Measurements from ENCODE around the gene ATP2C1. TPM values are rescaled to one million over a fixed set of nuclear protein-coding genes. Genes with fewer than 3 reads are reported as not detected.
A peak's percentile ranks its signal among the peaks of the same experiment; 100 is the strongest.

The ATP2C1 gene, protein sequence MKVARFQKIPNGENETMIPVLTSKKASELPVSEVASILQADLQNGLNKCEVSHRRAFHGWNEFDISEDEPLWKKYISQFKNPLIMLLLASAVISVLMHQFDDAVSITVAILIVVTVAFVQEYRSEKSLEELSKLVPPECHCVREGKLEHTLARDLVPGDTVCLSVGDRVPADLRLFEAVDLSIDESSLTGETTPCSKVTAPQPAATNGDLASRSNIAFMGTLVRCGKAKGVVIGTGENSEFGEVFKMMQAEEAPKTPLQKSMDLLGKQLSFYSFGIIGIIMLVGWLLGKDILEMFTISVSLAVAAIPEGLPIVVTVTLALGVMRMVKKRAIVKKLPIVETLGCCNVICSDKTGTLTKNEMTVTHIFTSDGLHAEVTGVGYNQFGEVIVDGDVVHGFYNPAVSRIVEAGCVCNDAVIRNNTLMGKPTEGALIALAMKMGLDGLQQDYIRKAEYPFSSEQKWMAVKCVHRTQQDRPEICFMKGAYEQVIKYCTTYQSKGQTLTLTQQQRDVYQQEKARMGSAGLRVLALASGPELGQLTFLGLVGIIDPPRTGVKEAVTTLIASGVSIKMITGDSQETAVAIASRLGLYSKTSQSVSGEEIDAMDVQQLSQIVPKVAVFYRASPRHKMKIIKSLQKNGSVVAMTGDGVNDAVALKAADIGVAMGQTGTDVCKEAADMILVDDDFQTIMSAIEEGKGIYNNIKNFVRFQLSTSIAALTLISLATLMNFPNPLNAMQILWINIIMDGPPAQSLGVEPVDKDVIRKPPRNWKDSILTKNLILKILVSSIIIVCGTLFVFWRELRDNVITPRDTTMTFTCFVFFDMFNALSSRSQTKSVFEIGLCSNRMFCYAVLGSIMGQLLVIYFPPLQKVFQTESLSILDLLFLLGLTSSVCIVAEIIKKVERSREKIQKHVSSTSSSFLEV
- 7.8 TPM for polyA plus RNA-seq (2012; ENCODE audit: insufficient read length, low read depth)

- TF ChIP-seq TAF1 (IDR thresholded peaks at IDR 0.05; ENCODE audit: borderline replicate concordance, insufficient read depth, low read length) (peak; percentile 65; the same call in 1 of the 2 replicates), SIN3A (IDR thresholded peaks at IDR 0.05; ENCODE audit: borderline replicate concordance, insufficient read depth, low read length) (0 out of 2 replicates have a peak, but pooled peaks have one; percentile 46), FOXP2 (optimal IDR thresholded peaks at IDR 0.05; ENCODE audit: borderline replicate concordance, extremely low read depth, extremely low read length, insufficient read depth) (peak; percentile 58), POLR2AphosphoS5 (IDR thresholded peaks at IDR 0.05; ENCODE audit: low read depth, low read length) (peak; percentile 81; the same call in 1 of the 2 replicates)
- TF ChIP-seq, protein P1, sequence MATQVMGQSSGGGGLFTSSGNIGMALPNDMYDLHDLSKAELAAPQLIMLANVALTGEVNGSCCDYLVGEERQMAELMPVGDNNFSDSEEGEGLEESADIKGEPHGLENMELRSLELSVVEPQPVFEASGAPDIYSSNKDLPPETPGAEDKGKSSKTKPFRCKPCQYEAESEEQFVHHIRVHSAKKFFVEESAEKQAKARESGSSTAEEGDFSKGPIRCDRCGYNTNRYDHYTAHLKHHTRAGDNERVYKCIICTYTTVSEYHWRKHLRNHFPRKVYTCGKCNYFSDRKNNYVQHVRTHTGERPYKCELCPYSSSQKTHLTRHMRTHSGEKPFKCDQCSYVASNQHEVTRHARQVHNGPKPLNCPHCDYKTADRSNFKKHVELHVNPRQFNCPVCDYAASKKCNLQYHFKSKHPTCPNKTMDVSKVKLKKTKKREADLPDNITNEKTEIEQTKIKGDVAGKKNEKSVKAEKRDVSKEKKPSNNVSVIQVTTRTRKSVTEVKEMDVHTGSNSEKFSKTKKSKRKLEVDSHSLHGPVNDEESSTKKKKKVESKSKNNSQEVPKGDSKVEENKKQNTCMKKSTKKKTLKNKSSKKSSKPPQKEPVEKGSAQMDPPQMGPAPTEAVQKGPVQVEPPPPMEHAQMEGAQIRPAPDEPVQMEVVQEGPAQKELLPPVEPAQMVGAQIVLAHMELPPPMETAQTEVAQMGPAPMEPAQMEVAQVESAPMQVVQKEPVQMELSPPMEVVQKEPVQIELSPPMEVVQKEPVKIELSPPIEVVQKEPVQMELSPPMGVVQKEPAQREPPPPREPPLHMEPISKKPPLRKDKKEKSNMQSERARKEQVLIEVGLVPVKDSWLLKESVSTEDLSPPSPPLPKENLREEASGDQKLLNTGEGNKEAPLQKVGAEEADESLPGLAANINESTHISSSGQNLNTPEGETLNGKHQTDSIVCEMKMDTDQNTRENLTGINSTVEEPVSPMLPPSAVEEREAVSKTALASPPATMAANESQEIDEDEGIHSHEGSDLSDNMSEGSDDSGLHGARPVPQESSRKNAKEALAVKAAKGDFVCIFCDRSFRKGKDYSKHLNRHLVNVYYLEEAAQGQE (IDR thresholded peaks at IDR 0.05; ENCODE audit: insufficient read depth in 1 of 2, low read depth in 2 of 2, low read length in 2 of 2): no peak
These were observed at the start of gene ATP2C1 for GRCh38 chr3:130893376-130894129. ATP2C1 (plus strand) TSS chr3:130894084; CDS start chr3:130894770, 686 bp downstream.

DNA sequence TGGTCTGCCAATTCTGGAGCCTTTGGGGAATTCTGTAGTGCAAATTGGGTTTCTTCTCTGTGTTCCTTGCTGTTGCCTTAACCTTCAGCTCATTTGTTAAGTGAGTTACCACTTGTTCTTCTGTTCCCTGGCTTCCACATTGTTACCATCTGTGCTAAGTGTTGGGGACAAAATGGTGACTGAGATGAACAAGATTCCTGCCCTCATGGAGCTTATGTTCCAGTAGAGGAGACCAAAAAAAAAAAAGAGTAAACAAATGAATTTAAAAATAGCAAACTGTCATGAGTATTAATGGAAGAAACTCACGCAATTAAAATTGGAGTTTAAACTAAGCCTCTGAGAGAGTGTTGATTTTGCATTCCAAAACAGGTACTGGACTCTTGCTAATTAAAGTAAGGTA, 49.4 kb upstream of the ATP2C1 start:
- no peak for TF ChIP-seq FOXP2 (optimal IDR thresholded peaks at IDR 0.05; ENCODE audit: borderline replicate concordance, extremely low read depth, extremely low read length, insufficient read depth)
- no peak for TF ChIP-seq POLR2AphosphoS5 (IDR thresholded peaks at IDR 0.05; ENCODE audit: low read depth, low read length)
- TF ChIP-seq, protein P1 (IDR thresholded peaks at IDR 0.05; ENCODE audit: insufficient read depth in 1 of 2, low read depth in 2 of 2, low read length in 2 of 2): no peak
- no peak for TF ChIP-seq TAF1 (IDR thresholded peaks at IDR 0.05; ENCODE audit: borderline replicate concordance, insufficient read depth, low read length)
- no peak for TF ChIP-seq SIN3A (IDR thresholded peaks at IDR 0.05; ENCODE audit: borderline replicate concordance, insufficient read depth, low read length)

DNA sequence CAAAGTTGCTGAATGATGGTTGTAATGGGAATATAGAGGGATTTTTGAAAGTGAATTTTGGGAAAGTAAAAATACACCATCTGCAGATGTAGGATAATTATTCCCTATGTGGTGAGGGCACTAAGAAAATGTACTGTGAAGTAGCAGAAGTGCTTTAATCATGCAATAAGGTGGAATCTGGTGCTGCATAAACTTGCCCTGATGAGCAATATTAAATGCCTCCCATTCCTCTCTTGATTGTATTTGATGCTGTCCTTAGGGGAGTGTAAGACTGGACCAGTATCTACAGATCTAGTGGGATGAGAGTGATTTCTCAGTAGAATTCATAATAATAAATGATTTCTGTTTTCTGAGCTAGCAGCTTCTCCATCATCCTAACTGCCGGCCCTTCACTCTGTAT, 47.7 kb upstream of the ATP2C1 start:
- TF ChIP-seq POLR2AphosphoS5 (IDR thresholded peaks at IDR 0.05; ENCODE audit: low read depth, low read length): no peak
- TF ChIP-seq SIN3A (IDR thresholded peaks at IDR 0.05; ENCODE audit: borderline replicate concordance, insufficient read depth, low read length): no peak
- TF ChIP-seq TAF1 (IDR thresholded peaks at IDR 0.05; ENCODE audit: borderline replicate concordance, insufficient read depth, low read length): no peak
- no peak for TF ChIP-seq FOXP2 (optimal IDR thresholded peaks at IDR 0.05; ENCODE audit: borderline replicate concordance, extremely low read depth, extremely low read length, insufficient read depth)
- TF ChIP-seq, protein P1 (IDR thresholded peaks at IDR 0.05; ENCODE audit: insufficient read depth in 1 of 2, low read depth in 2 of 2, low read length in 2 of 2): no peak

- TF ChIP-seq POLR2AphosphoS5 (IDR thresholded peaks at IDR 0.05; ENCODE audit: low read depth, low read length) (no peak), TAF1 (IDR thresholded peaks at IDR 0.05; ENCODE audit: borderline replicate concordance, insufficient read depth, low read length) (no peak), FOXP2 (optimal IDR thresholded peaks at IDR 0.05; ENCODE audit: borderline replicate concordance, extremely low read depth, extremely low read length, insufficient read depth) (no peak), SIN3A (IDR thresholded peaks at IDR 0.05; ENCODE audit: borderline replicate concordance, insufficient read depth, low read length) (no peak)
- TF ChIP-seq, protein P1 (IDR thresholded peaks at IDR 0.05; ENCODE audit: insufficient read depth in 1 of 2, low read depth in 2 of 2, low read length in 2 of 2): no peak
These were observed 44.8 kb upstream of the ATP2C1 start for GRCh38 chr3:130849091-130849552.

Measured in PFSK-1 (cell line).